ENCODE data around the gene FAM229A. TPM values are rescaled to one million over a fixed set of nuclear protein-coding genes. Genes with fewer than 3 reads are reported as not detected.

FAM229A gene
- total RNA-seq, 2 donors from 2014 or later: 0.89 to 7.5 TPM

DNA sequence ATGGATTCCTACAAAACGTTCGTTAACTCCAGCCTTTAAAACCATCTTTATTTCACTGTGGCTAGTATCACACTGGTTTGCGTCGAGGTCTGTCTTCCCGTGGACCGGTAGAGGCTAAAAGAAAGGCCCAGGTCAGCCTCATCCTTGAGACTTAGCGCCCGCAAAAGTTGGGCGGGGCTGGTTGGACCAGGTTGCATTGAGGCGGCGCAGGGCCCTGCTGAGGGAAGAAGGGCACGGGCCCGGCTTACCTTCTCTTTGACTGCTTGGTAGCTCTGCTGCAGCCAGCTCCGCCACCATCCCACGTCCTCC lies 31.5 kb upstream of the FAM229A start:
- no peak for TF ChIP-seq CTCF (IDR thresholded peaks at IDR 0.05)
- Histone ChIP-seq H3K4me3 (peak overlapping the region; percentile 57 to 83), H3K27me3 (no peaks in the 10 kb centered on the region), H3K9me3 (no peaks in the 10 kb centered on the region), H3K36me3 (peaks cover 33% of the 10 kb centered on the region), H3K27ac (peak overlapping the region; percentile 91 to 96), H3K4me1 (peaks cover 0 to 40% of the 10 kb centered on the region in 2 donors)
- no peak for DNase-seq (ENCODE audit: low spot score)

- Histone ChIP-seq H3K9me3 (no peaks in the 10 kb centered on the region), H3K27me3 (no peaks in the 10 kb centered on the region), H3K4me3 (peak overlapping the region; percentile 57 to 83), H3K4me1 (peaks cover 0 to 40% of the 10 kb centered on the region in 2 donors), H3K27ac (peak overlapping the region in 1 of 2 donors; percentile 91), H3K36me3 (peaks cover 37% of the 10 kb centered on the region)
- no peak for DNase-seq (ENCODE audit: low spot score)
- TF ChIP-seq CTCF (IDR thresholded peaks at IDR 0.05): no peak
Measured at GRCh38 chr1:32393136-32393535, 30.9 kb upstream of the FAM229A start.

GRCh38 chr1:32392325-32392724 lies 30.0 kb upstream of the FAM229A start:
- Histone ChIP-seq H3K27me3 (no peaks in the 10 kb centered on the region), H3K36me3 (peaks cover 43% of the 10 kb centered on the region), H3K4me1 (peaks cover 0 to 40% of the 10 kb centered on the region in 2 donors), H3K9me3 (no peaks in the 10 kb centered on the region), H3K27ac (no peak overlapping the region), H3K4me3 (no peak overlapping the region)
- no peak for DNase-seq (ENCODE audit: low spot score)
- no peak for TF ChIP-seq CTCF (IDR thresholded peaks at IDR 0.05)

GRCh38 chr1:32390904-32391870 lies 28.9 kb upstream of the FAM229A start:
- H3K36me3 ChIP-seq: peaks cover 51% of the 10 kb centered on the region
- H3K4me1 ChIP-seq: peaks cover 0 to 40% of the 10 kb centered on the region in 2 donors
- no peak overlapping the region for H3K27ac ChIP-seq

DNA sequence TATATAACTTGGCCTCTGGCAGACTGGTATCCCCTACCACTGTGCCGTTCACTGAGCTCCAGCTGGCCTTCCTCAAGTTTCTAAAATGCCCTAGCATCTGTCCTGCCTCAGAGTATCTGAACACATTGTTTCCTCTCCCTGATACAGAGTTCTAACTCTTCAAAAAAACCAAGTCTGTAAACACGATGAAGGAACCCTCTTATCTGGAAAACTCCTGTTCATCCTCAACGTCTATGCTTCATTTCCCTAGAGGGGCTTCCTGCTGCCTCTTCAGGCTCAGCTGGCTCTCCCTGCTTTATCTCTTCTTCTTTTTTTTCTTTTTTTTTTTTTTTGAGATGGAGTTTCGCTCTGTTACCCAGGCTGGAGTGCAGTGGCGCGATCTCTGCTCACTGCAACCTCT lies 26.4 kb upstream of the FAM229A start:
- no peak for DNase-seq (ENCODE audit: low spot score)
- H3K4me1 ChIP-seq: peaks cover 0 to 31% of the 10 kb centered on the region in 2 donors
- no peak overlapping the region for H3K27ac ChIP-seq
- no peak for TF ChIP-seq CTCF (IDR thresholded peaks at IDR 0.05)
- no peak overlapping the region for H3K4me3 ChIP-seq
- H3K27me3 ChIP-seq: no peaks in the 10 kb centered on the region
- H3K36me3 ChIP-seq: peaks cover 76% of the 10 kb centered on the region
- H3K9me3 ChIP-seq: no peaks in the 10 kb centered on the region

More at GRCh38 chr1:32390904-32391870, 28.9 kb upstream of the FAM229A start:
- no peaks in the 10 kb centered on the region for H3K27me3 ChIP-seq
- H3K4me3 ChIP-seq: no peak overlapping the region
- no peaks in the 10 kb centered on the region for H3K9me3 ChIP-seq
- DNase-seq (ENCODE audit: low spot score): no peak
- no peak for TF ChIP-seq CTCF (IDR thresholded peaks at IDR 0.05)
